HG03025 (cell line): Measurements from ENCODE around the gene EYS.
"Not testable (repeated sequence)": the region's sequence is repeated elsewhere in the genome, so short reads cannot be mapped to it uniquely, and the experiment has no call there.

Experiments
- ATAC-seq: cut with Tn5 transposase; IDR thresholded peaks from one replicate; pipeline ENCODE4 v1.9.1; 2021; ENCODE audit warnings: mild to moderate bottlenecking, moderate library complexity; ENCODE audit not compliant: unreplicated experiment, low FRiP score

EYS gene

GRCh38 chr6:64034910-64035655 lies 1671.9 kb downstream of the EYS start:
- no peak for ATAC-seq

GRCh38 chr6:64034291-64034690 lies 1672.7 kb downstream of the EYS start:
- no peak for ATAC-seq

- not testable (repeated sequence) for ATAC-seq
Measured at GRCh38 chr6:64030950-64031618, 1675.9 kb downstream of the EYS start.

- no peak for ATAC-seq
Measured at GRCh38 chr6:64023693-64024092, 1683.3 kb downstream of the EYS start.

- no peak for ATAC-seq
Measured at GRCh38 chr6:64014595-64014994, 1692.4 kb downstream of the EYS start.

GRCh38 chr6:64013011-64013410 lies 1694.0 kb downstream of the EYS start:
- ATAC-seq, result no peak

- no peak for ATAC-seq
Measured at GRCh38 chr6:64012351-64013001, 1694.5 kb downstream of the EYS start.

- no peak for ATAC-seq
Measured at GRCh38 chr6:64010666-64011065, 1696.4 kb downstream of the EYS start.

GRCh38 chr6:64010010-64010409 lies 1697.0 kb downstream of the EYS start:
- no peak for ATAC-seq

- ATAC-seq, result no peak
Measured at GRCh38 chr6:64006246-64006645, 1700.8 kb downstream of the EYS start.

GRCh38 chr6:64000818-64001491 lies 1706.1 kb downstream of the EYS start:
- ATAC-seq, result no peak

GRCh38 chr6:63999613-64000012 lies 1707.4 kb downstream of the EYS start:
- ATAC-seq, result no peak

GRCh38 chr6:63998991-63999390 lies 1708.0 kb downstream of the EYS start:
- no peak for ATAC-seq

- no peak for ATAC-seq
Measured at GRCh38 chr6:63997734-63998133, 1709.3 kb downstream of the EYS start.

- ATAC-seq, result no peak
Measured at GRCh38 chr6:63997221-63997620, 1709.8 kb downstream of the EYS start.

GRCh38 chr6:63985223-63985622 lies 1721.8 kb downstream of the EYS start:
- no peak for ATAC-seq

GRCh38 chr6:63975699-63976098 lies 1731.3 kb downstream of the EYS start:
- no peak for ATAC-seq

- no peak for ATAC-seq
Measured at GRCh38 chr6:63968650-63969049, 1738.4 kb downstream of the EYS start.

- no peak for ATAC-seq
Measured at GRCh38 chr6:63964366-63964765, 1742.7 kb downstream of the EYS start.

GRCh38 chr6:63963769-63964315 lies 1743.2 kb downstream of the EYS start:
- ATAC-seq, result no peak
